ENCODE measurements around the gene ZNF611. TPM values are rescaled to one million over a fixed set of nuclear protein-coding genes. Genes with fewer than 3 reads are reported as not detected.
"Not testable (repeated sequence)": the region's sequence is repeated elsewhere in the genome, so short reads cannot be mapped to it uniquely, and the experiment has no call there.

Gene ZNF611
- total and polyA plus RNA-seq, 4 donors: 0.50 to 12.7 (median 2.7) TPM

DNA sequence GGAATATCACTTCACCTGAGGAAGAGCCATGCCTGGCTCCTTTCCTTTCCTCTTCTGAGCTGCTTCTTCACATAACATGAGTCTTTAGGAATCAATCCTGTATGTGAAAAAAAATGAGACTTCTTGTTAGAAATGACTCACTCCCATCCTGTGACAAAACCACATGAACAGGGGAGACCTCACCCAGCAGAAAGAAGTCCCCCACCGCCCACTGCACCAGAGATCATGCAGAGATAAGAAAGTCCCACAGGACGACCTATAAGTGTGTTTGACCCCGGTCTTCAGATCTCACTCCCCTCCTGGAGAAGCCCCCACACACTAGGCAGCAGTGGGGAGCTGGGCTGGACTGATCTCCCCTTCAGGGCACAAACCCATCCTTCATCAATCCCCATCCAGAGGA is 44.0 kb upstream of the ZNF611 start:
- Histone ChIP-seq H3K27me3 (ENCODE audit: control insufficient read depth in 4 of 4, insufficient read depth in 4 of 4, low read length in 3 of 4) (no peaks in the 10 kb centered on the region), H3K9ac (ENCODE audit: low read depth in 1 of 2, low read length in 2 of 2) (no peak overlapping the region), H3K4me3 (ENCODE audit: low read depth in 1 of 3, low read length in 3 of 3) (peak overlapping the region in 1 of 3 donors; percentile 14), H3K36me3 (ENCODE audit: control insufficient read depth in 4 of 4, insufficient read depth in 3 of 4, low read depth in 1 of 4, low read length in 3 of 4) (peaks cover 7 to 40% (median 21%) of the 10 kb centered on the region in 4 donors), H3K4me1 (ENCODE audit: control insufficient read depth in 4 of 4, insufficient read depth in 4 of 4, low read length in 3 of 4) (no peaks in the 10 kb centered on the region), H3K9me3 (ENCODE audit: control insufficient read depth in 4 of 4, low read length in 3 of 4) (peaks cover 10 to 19% (median 13%) of the 10 kb centered on the region in 4 donors), H3K27ac (ENCODE audit: low read depth in 1 of 2, low read length in 2 of 2) (no peak overlapping the region)
- no peak for DNase-seq (ENCODE audit: low spot score)
- TF ChIP-seq JUND (IDR thresholded peaks at IDR 0.05) (no peak), RXRA (IDR thresholded peaks at IDR 0.05) (no peak), ZBTB33 (IDR thresholded peaks at IDR 0.05) (no peak), FOXA1 (IDR thresholded peaks at IDR 0.05) (no peak), HNF4G (IDR thresholded peaks at IDR 0.05) (no peak), NR2F2 (IDR thresholded peaks at IDR 0.05) (no peak), SP1 (IDR thresholded peaks at IDR 0.05) (no peak), YY1 (IDR thresholded peaks at IDR 0.05) (no peak), CTCF (IDR thresholded peaks at IDR 0.05; ENCODE audit: low read depth, low read length, missing input control) (no peak), HNF4A (conservative IDR thresholded peaks at IDR 0.05) (no peak), TAF1 (conservative IDR thresholded peaks at IDR 0.05) (no peak)
- TF ChIP-seq, protein P1, sequence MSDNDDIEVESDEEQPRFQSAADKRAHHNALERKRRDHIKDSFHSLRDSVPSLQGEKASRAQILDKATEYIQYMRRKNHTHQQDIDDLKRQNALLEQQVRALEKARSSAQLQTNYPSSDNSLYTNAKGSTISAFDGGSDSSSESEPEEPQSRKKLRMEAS (IDR thresholded peaks at IDR 0.05): no peak
- TF ChIP-seq, protein P2, sequence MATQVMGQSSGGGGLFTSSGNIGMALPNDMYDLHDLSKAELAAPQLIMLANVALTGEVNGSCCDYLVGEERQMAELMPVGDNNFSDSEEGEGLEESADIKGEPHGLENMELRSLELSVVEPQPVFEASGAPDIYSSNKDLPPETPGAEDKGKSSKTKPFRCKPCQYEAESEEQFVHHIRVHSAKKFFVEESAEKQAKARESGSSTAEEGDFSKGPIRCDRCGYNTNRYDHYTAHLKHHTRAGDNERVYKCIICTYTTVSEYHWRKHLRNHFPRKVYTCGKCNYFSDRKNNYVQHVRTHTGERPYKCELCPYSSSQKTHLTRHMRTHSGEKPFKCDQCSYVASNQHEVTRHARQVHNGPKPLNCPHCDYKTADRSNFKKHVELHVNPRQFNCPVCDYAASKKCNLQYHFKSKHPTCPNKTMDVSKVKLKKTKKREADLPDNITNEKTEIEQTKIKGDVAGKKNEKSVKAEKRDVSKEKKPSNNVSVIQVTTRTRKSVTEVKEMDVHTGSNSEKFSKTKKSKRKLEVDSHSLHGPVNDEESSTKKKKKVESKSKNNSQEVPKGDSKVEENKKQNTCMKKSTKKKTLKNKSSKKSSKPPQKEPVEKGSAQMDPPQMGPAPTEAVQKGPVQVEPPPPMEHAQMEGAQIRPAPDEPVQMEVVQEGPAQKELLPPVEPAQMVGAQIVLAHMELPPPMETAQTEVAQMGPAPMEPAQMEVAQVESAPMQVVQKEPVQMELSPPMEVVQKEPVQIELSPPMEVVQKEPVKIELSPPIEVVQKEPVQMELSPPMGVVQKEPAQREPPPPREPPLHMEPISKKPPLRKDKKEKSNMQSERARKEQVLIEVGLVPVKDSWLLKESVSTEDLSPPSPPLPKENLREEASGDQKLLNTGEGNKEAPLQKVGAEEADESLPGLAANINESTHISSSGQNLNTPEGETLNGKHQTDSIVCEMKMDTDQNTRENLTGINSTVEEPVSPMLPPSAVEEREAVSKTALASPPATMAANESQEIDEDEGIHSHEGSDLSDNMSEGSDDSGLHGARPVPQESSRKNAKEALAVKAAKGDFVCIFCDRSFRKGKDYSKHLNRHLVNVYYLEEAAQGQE (IDR thresholded peaks at IDR 0.05): no peak
- WGBS: 78% methylated on average over 3 of the region's 3 CpGs

DNA sequence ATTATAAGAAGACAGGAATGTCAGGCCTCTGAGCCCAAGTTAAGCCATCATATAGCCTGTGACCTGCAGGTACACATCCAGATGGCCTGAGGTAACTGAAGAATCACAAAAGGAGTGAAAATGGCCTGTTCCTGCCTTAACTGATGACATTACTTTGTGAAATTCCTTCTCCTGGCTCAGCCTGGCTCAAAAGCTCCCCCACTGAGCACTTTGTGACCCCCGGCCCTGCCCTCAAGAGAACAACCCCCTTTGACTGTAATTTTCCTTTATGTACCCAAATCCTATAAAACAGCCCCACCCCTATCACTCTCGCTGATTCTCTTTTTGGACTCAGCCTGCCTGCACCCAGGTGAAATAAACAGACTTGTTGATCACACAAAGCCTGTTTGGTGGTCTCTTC is 21.6 kb upstream of the ZNF611 start:
- WGBS: 64% methylated on average over 2 of the region's 2 CpGs
- peaks cover 0 to 16% (median 5%) of the 10 kb centered on the region in 4 donors for H3K9me3 ChIP-seq (ENCODE audit: control insufficient read depth in 4 of 4, low read length in 3 of 4)
- not testable (repeated sequence) for DNase-seq (ENCODE audit: low spot score)

More for the DNA sequence above, 21.6 kb upstream of the ZNF611 start:
- H3K36me3 ChIP-seq (ENCODE audit: control insufficient read depth in 4 of 4, insufficient read depth in 3 of 4, low read depth in 1 of 4, low read length in 3 of 4); H3K9ac ChIP-seq (ENCODE audit: low read depth in 1 of 2, low read length in 2 of 2); H3K27me3 ChIP-seq (ENCODE audit: control insufficient read depth in 4 of 4, insufficient read depth in 4 of 4, low read length in 3 of 4); H3K4me3 ChIP-seq (ENCODE audit: low read depth in 1 of 3, low read length in 3 of 3); H3K4me1 ChIP-seq (ENCODE audit: control insufficient read depth in 4 of 4, insufficient read depth in 4 of 4, low read length in 3 of 4); H3K27ac ChIP-seq (ENCODE audit: low read depth in 1 of 2, low read length in 2 of 2): not testable (repeated sequence)
